ENCODE results near the gene HES5.
"Not testable (repeated sequence)": the region's sequence is repeated elsewhere in the genome, so short reads cannot be mapped to it uniquely, and the experiment has no call there.

HES5 gene

DNA sequence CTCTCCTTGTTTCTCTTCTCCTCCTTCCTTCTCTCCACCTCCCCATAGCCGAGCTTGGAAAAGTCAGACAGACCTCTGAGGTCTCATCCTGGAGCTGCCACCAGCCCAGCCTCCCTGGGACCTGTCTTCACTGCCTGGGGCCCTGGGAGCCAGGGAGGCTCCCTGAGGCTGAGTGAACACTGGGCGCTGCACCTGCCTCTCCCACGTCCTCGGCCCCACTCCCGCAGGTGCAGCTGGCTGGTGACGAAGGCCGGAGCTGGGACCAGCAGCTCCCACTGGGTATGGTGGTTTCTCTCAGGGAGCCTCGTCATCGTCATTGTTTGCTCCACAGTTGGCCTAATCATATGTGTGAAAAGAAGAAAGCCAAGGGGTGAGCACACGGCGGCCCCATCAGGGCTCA lies 31.4 kb upstream of the HES5 start:
- no peak for DNase-seq (ENCODE audit: low read depth in 3 of 3, low spot score in 1 of 3)

DNA sequence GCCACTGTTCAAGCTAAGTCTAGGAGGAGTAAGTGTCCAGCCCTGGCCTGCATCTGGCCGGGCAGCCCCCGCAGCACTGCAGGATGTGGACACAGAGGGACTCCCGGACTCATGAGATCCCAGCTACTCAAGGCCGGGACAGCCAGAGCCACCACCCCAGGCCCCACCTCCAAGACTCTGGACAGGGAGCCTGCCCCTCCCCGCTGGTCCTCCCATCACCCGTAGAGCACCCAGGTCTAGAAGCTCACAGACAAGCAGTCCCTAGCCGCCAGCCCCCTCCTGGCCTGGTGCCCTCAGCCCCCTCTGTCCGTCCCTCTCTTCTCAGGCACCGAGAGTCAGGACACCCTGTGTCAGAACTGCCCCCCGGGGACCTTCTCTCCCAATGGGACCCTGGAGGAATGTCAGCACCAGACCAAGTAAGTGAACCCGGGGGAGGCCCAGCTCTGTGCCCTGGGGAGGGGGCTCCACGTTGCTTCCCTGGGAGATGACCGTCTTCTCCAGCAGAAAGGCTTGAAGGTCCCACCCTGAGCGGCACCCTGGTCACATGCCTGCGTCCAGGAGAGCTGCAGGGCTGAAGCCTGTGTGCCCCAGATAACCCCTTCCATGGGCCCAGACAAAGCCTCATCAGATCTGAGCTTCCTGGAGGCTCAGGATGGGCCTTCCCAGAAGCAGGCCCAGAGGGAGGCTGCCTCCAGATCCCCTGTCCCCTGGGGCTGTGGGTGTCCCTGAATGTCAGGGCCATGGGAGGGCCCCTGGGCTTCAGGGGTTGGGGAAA lies 30.4 kb upstream of the HES5 start:
- DNase-seq (ENCODE audit: low read depth in 3 of 3, low spot score in 1 of 3), result no peak

DNA sequence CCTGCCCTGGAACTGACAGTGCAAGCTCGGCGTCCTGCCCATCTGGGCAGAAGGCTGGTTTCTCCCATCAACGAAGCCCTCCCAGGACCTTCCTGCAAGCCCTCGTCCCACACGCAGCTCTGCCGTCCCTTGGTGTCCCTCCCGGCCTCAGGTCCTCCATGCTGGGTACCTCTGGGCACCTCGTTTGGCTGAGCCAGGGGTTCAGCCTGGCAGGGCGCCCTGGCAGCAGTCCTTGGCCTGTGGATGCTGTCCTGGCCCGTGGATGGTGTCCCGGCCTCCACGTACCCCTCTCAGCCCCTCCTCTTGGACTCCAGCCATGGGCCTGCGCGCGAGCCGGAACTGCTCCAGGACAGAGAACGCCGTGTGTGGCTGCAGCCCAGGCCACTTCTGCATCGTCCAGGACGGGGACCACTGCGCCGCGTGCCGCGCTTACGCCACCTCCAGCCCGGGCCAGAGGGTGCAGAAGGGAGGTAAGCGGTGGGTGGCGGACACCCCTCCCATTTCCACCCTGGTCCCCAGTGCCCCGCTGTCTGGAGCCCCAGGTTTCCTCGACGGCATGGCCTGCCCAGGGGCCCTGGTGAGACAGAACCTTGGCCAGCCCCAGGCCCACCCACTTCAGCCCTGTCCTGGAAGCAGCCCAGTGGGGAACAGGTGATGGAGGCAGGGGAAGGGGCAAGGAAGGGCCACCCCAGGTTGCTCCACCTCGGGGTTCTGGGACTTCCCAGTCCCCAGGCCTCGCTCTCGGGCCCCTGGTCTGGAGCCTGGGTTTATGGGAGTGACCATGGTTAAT lies 29.6 kb upstream of the HES5 start:
- no peak for DNase-seq (ENCODE audit: low read depth in 3 of 3, low spot score in 1 of 3)

DNA sequence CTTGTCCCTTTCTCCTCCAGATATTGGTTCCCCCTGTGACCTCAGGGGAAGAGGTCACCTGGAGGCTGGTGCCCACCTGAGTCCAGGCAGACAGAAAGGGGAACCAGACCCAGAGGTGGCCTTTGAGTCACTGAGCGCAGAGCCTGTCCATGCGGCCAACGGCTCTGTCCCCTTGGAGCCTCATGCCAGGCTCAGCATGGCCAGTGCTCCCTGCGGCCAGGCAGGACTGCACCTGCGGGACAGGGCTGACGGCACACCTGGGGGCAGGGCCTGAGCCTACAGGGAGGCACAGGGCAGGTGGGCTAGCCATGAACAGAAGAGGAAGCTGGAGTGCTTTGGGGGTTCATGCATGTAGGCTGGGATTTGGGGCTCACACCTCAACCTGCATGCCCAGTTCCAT lies 28.8 kb upstream of the HES5 start:
- DNase-seq (ENCODE audit: low read depth in 3 of 3, low spot score in 1 of 3), result no peak

DNA sequence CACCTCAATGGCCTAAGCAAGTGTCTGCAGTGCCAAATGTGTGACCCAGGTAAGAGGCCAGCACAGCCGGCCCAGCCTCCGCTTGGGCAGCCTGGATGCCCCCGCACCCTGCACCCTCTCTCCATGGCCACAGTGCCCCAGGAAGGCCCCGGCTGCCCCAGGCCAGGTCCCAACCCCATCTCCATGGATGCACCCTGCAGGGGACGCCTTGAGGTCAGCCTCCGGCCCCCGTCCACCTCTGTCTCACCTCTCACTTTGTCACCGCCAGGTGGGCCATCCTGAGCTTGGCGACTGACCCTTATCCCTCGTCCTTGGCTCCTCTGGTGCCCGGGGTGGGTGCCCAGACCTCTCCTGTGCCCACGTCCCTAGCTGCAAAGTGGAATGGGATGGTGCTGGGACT lies 28.4 kb upstream of the HES5 start:
- no peak for DNase-seq (ENCODE audit: low read depth in 3 of 3, low spot score in 1 of 3)

DNA sequence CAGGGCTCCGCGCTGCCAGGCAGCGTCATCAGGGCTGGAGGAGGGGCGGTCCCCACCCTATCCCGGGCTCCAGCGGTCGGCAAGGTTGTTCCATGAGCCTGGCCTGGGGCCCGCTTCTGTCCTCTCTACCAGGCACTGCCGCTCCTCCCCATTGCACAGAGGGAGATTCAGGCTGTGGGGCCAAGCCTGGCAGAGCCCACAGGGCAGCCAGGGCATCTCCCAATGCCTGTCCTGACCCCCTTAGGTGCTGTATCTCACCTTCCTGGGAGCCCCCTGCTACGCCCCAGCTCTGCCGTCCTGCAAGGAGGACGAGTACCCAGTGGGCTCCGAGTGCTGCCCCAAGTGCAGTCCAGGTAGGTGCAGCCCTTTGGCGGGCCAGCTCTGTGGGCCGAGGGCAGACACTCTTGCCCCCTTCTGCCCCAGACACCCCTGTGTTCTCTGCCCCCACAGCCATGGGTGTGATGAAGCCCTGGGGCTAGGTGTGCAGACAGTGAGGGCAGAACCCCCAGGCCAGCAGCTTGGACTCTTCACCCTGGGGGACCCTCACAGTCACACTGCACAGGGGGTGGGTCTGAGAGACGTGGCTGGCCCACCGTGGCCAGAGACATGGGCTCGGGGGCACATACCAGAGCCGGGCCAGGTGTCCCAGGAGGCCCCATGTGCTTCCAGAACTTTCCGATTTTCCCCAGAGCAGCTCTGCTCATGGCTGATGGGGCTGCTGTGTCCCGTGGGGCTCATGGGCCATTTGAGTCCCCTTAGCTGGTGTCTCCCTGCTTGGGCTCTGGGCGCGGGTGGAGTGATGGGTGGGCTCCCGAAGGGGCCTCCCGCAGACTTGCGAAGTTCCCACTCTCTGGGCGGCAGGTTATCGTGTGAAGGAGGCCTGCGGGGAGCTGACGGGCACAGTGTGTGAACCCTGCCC lies 27.7 kb upstream of the HES5 start:
- DNase-seq (ENCODE audit: low read depth in 3 of 3, low spot score in 1 of 3), result no peak

DNA sequence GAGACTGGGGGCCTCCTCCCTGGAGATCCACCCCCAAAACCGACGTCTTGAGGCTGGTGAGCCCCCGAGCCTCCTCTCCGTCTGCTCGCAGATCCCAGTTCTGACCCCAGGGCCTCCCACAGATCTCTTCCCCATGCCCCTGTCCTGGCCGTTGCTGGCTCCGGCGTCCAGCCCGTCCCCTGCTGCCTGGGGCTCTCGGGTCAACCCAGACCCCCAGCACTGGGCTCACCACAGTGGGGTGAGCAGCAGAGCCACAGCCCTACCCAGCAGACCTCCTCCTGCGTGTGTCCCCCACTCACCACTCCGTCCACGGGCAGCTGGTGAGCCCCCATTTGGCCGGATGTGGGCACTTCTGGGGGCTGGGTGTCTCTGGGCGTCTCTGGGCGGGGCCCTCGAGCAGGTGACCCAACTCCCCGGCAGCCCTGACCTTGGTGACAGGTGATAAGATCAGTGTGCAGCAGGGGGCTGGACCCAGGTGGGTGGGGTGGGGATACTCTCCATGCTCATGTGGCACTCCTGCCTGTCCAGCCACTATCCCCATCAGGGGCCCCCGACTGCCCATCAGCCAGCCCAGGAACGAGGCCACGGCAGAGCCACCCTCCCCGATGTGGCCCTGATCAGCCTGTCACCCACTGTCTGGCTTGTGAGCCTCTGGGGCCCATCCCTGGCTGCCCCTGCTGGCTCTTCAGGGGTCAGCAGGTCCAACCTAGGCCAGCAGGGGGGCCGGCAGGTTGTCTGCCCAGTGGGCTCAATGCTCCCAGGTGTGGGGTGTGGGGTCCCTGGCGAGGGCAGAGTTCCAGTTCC lies 26.8 kb upstream of the HES5 start:
- DNase-seq (ENCODE audit: low read depth in 3 of 3, low spot score in 1 of 3), result no peak

DNA sequence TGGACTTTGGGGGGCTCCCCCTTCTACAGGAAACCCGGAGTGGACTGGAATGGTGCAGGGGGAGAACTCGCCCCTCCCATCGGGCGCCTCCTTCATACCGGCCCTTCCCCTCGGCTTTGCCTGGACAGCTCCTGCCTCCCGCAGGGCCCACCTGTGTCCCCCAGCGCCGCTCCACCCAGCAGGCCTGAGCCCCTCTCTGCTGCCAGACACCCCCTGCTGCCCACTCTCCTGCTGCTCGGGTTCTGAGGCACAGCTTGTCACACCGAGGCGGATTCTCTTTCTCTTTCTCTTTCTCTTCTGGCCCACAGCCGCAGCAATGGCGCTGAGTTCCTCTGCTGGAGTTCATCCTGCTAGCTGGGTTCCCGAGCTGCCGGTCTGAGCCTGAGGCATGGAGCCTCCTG lies 26.2 kb upstream of the HES5 start, which contains the start of gene TNFRSF14:
Gene TNFRSF14, plus strand, starts transcription at position 95 of the 401 bp plus-strand sequence. Its CDS starts 294 bp downstream, at position 389.
- peak in 2 of 3 donors; percentile 38 to 53 for DNase-seq (ENCODE audit: low read depth in 3 of 3, low spot score in 1 of 3)

DNA sequence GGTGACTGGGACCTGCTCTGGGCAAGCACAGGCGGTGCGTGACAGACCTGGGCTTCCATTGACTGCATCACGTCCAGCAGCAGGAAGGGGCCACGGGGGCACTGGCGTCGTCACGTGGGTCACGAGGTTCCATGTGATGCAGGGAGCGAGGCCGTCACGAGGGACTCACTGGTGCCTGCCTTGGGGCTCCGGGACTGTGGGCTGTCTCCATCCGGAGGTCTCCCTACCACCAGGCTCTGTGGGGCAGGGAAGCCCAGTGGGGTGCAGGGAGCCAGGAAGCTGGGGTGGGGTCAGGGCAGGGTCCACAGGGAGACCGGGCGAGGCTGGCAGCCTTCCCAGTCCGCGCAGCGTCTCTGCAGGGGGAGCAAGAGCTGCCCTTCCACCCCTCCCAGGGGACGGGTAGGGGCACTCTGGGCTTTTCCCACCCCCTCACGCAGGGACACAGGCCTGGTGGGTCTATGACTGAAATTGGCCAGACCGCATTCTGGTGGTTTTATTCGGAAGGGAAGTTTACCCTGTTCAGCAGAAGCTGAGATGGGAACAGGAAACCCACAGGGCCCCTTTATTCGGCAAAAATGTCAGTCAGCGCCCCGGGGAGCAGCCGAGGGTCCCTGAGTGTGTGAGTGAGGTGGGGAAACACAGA lies 25.7 kb upstream of the HES5 start:
- peak in 2 of 3 donors; percentile 35 to 44 for DNase-seq (ENCODE audit: low read depth in 3 of 3, low spot score in 1 of 3)

DNA sequence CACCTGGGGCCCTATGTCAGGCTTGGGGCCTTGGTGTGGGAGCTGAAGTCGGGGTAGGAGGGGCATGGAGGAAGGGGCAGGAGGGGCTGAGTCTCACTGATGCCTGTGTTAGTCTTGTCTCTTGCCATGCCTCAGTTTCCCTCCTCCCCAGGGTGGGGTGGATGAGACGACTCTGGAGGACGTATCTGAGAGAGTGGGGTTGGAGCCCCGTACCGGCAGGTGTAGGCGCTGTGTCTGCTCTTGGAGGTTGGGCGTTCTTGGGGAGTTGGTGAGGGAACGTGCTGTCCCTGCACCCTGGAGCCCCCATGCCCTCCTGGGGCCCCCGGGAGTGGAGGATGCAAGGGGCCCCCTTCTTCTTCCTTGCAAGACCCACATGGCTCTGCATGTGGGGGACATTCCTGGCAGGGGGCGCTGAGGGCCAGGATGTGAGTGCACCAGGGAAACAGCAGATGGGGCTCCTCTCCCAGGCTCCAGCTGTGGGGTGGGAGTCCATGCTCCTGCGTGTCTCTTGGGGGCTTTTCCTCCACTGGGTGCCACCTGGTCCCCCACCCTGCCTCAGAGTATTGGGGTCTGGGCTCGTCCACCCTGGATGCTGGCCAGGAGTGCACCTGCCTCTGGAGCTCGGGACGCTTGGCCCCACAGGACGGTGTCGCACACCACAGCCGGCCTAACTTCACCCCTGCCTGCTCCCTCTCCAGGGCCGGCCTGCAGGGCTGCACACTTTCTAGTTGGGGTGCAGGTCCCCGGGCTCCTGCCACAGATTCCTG lies 24.7 kb upstream of the HES5 start:
- DNase-seq (ENCODE audit: low read depth in 3 of 3, low spot score in 1 of 3), result peak in 1 of 3 donors; percentile 41

DNA sequence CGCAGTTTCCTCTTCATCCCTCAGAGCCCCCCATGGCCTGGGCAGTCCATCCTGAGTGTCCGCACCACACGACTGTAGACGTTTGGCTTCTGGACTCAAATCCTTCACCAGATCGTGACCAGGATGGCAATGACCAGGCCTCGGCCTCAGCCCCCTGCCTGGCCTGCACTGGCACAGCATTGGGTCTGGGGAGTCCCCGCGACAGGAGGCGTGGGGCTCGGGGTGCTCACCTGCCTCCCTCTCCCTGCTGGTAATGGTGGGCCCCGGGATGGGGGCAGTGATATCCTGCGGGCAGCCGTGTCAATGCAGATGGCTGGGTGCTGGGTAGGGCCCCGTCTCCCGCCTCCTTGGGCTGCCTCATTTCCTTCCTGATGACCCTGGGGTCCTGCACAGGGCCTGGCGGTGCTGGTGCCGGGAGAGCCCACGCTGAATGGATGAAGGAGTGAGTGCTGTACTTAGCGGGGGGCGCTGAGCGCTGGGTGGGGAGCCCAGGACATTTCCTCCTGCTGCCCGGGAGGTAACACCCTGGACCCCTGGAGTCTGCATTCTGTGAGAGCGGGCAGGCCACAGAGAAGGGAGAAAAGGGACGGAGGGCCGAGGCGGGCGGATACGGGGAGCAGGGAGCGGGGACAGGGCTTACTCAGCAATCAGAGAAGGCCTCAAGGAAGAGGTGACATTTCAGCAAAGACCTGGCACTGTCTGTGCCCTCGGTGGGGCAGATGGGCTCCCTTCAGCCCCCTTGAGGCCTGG lies 24.0 kb upstream of the HES5 start:
- DNase-seq (ENCODE audit: low read depth in 3 of 3, low spot score in 1 of 3), result no peak

DNA sequence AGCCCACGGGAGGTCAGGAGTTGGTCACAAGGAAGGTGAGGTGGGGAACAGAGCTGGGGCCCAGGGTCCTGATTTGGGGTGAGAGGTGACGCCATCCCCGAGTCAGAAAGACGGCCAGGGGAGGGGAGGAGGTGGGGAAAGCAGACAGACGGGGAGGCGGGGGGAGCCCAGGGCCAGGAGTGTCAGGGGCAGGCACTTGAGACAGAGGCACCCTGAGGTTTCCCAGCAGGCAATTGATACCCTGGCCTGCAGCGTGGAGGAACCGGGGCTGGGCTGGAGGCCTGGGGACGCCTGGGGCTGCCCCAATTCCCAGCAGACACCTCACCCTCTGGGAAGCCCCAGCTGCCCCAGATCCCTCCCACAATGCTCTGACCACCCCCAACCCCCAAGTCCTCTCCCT lies 23.0 kb upstream of the HES5 start:
- DNase-seq (ENCODE audit: low read depth in 3 of 3, low spot score in 1 of 3), result not testable (repeated sequence)

DNA sequence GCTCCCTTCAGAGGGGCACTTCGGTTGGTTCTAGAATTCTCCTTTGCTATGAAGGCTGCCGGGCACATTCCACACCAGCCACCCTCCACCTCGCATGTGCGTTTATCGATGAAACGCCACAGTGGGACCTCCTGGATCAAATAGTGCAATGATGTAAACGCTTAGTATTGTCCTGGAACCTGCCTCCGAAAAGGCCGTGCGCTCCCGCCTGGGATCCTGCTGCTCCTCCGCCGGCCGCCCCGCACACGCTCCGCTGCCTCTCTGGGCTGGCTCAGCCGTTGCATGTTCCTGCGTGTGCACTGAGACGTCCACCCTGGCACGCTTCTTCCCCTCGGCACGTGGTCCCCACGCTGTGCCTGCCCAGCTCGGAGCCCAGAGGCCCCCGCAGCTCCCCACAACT lies 22.1 kb upstream of the HES5 start:
- DNase-seq (ENCODE audit: low read depth in 3 of 3, low spot score in 1 of 3), result no peak

DNA sequence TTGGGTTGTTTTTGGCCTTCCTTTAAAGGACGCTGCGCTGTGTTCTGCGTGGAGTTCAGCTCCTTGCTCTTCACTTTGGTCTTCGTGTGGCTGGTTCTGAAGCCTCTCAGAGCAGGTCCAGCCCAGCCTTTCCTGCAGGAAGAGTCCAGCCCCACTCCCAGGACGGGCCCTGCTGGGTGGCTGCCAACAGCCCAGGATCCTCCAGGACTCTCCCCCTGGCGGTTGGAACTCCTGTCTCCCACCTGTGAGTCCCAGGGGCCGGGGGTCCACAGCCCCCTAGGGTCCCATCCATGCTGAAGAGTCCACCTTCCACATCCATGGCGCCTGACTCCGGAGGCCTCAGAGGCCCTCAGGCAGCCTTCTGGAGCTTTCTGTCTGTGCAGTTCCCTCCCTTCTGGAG lies 21.5 kb upstream of the HES5 start:
- not testable (repeated sequence) for DNase-seq (ENCODE audit: low read depth in 3 of 3, low spot score in 1 of 3)

DNA sequence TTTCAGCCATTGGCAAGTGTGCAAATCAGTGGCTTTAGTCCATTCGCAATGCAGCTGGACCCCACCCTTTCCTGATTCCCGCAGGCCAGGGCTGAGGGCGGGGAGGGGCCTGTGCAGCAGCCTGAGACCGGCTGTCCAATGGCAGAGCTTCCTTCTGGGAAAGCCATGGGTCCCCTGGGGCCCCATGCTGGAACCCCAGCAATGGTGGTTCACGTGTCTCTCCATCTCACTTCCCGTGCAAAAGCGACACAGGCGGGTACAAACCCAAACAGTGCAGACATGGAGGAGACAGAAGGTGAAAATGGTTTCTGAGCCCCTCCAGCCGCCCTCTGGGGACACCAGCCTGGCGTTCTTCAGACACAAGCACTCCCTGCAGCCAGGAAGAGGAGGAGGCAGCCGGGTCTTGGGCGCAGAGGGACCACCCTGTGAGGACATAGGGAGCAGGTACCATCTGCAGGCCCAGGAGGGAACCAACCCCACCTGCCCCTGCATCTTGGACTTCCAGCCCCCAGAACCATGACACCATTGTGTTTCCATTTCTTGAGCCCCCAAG lies 20.3 kb upstream of the HES5 start:
- DNase-seq (ENCODE audit: low read depth in 3 of 3, low spot score in 1 of 3), result not testable (repeated sequence)

DNA sequence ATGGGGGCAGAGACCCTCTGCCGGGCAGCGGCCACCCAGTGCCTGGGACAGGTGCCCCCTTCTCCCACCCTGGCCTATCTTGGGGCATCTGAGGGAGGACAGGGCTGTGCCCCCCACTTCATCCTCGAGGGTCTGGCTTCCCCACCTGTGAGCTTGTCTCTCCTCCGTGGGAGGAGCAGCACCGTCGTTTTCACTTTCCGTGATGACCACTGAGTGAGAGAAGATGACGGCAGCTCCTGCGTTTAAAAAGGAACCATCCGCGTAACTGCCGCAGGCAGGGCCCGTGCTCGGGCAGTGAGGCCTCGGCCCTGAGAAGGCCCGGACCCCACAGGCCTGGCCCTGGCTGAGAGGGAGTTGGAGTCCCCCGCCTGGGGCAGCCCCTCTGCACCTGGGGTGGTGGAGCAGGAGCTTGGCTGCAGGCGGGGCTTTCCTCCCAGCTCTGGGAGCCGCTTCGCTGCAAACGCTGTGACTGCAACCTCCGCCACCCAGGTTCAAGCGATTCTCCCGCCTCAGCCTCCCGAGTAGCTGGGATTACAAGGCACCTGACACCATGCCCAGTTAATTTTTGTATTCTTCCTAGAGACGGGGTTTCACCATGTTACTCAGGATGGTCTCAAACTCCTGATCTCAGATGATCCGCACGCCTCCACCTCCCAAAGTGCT lies 19.4 kb upstream of the HES5 start:
- DNase-seq (ENCODE audit: low read depth in 3 of 3, low spot score in 1 of 3), result not testable (repeated sequence)

DNA sequence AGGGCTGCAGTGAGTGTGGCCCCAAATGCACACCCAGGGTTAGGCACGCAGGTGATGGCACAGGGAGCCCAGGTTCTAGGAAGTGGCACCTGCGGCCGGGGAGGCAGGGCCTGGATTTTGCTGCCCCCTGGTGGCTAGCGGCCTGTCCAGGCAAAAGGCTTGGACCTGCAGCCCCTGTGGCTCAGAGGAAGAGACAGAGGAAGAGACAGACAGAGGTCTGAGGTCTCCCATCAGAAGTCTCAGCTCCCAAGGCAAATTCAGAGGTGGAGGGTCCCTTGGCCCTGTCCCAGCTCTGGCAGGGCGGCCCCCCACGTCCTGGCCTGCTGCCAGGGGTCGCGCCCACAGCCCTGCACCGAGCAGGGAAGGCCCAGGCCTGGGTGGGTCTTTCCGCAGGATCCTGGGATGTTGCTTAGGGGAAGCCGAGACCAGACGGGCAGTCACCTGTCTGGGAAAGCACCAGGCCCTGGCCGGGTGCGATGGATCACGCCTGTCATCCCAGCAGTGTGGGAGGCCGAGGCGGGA lies 18.1 kb upstream of the HES5 start:
- peak; percentile 64 to 78 (median 67) for DNase-seq (ENCODE audit: low read depth in 3 of 3, low spot score in 1 of 3)

Data from stimulated activated CD4-positive, alpha-beta T cell treated with anti-CD3 and anti-CD28 coated beads, TNF-alpha, amount 100 ng/mL, for 1 hour (primary cell).